Thoracic aorta (tissue), 2 donors: ENCODE results near the gene USP53. TPM values are rescaled to one million over a fixed set of nuclear protein-coding genes. Genes with fewer than 3 reads are reported as not detected.
"Not testable (repeated sequence)": the region's sequence is repeated elsewhere in the genome, so short reads cannot be mapped to it uniquely, and the experiment has no call there.

Experiments
- ATAC-seq: fragments of 150-250 bp; one replicate; pipeline ENCODE4 v1.8.0; 2017; ENCODE audit warnings: low read depth; ENCODE audit not compliant: insufficient number of reproducible peaks, low FRiP score
- DNase-seq: peaks from one replicate; pipeline ENCODE4 v3.0.0-alpha.2; 2020; ENCODE audit warnings: low spot score
- H3K27ac ChIP-seq, 2 donors: fragments of 200-600 bp; sonication (generic); 1 replicate in 1 of 2; 2 replicates in 1 of 2; pipeline ENCODE4 v1.5.1; 2016; ENCODE audit warnings: mild to moderate bottlenecking in 2 of 2, moderate library complexity in 2 of 2
- H3K27me3 ChIP-seq: fragments of 200-600 bp; sonication (generic); replicated peaks from 2 replicates; pipeline ENCODE4 v1.6.0; 2016; ENCODE audit warnings: mild to moderate bottlenecking; ENCODE audit not compliant: insufficient read depth
- H3K36me3 ChIP-seq: fragments of 200-600 bp; sonication (generic); one replicate; pipeline ENCODE4 v1.5.1; 2016
- H3K4me1 ChIP-seq, 2 donors: fragments of 200-600 bp; sonication (generic); 1 replicate in 1 of 2; 2 replicates in 1 of 2; pipeline versions ENCODE4 v1.5.1 to v1.6.0; 2016; ENCODE audit warnings: low read depth in 2 of 2, mild to moderate bottlenecking in 1 of 2; ENCODE audit not compliant: control insufficient read depth in 1 of 2
- H3K4me3 ChIP-seq: fragments of 200-600 bp; sonication (generic); 2 replicates; pipeline ENCODE4 v1.5.1; 2016; ENCODE audit warnings: mild to moderate bottlenecking
- H3K9me3 ChIP-seq: fragments of 200-600 bp; sonication (generic); 2 replicates; pipeline ENCODE4 v1.5.1; 2016
- CTCF ChIP-seq: fragments of 200-600 bp; sonication (generic); IDR thresholded peaks from one replicate; pipeline ENCODE4 v1.5.1; 2019; ENCODE audit warnings: antibody characterized with exemption
- total RNA-seq, 2 donors: library from RNA; depleted of rRNA; stranded (reverse); fragments of >200 nt; gene quantifications; one replicate each; pipeline versions ENCODE4 v1.1.0 to v1.2.3, GENCODE V29; 2016

USP53 gene
- total RNA-seq, 2 donors from 2014 or later, result 112 to 208 TPM

GRCh38 chr4:119243868-119244267 is 31.4 kb downstream of the USP53 start:
- TF ChIP-seq CTCF, result no peak
- no peak for DNase-seq
- Histone ChIP-seq H3K27me3 (no peaks in the 10 kb centered on the region), H3K4me3 (no peak overlapping the region), H3K4me1 (peaks cover 10 to 40% of the 10 kb centered on the region in 2 donors), H3K9me3 (no peaks in the 10 kb centered on the region), H3K27ac (no peak overlapping the region), H3K36me3 (peaks cover 18% of the 10 kb centered on the region)
- no peak for ATAC-seq

- TF ChIP-seq CTCF, result no peak
- Histone ChIP-seq H3K4me1 (peaks cover 10 to 40% of the 10 kb centered on the region in 2 donors), H3K9me3 (no peaks in the 10 kb centered on the region), H3K4me3 (no peak overlapping the region), H3K27ac (no peak overlapping the region), H3K36me3 (peaks cover 19% of the 10 kb centered on the region), H3K27me3 (no peaks in the 10 kb centered on the region)
- ATAC-seq (no peak), DNase-seq (no peak)
Observed at GRCh38 chr4:119244344-119244743, 31.8 kb downstream of the USP53 start.

- TF ChIP-seq CTCF, result no peak
- DNase-seq, result no peak
- ATAC-seq, result no peak
- no peaks in the 10 kb centered on the region for H3K9me3 ChIP-seq
- H3K27me3 ChIP-seq, result no peaks in the 10 kb centered on the region
- H3K4me1 ChIP-seq, result peaks cover 10 to 40% of the 10 kb centered on the region in 2 donors
- no peak overlapping the region for H3K27ac ChIP-seq
- peaks cover 16% of the 10 kb centered on the region for H3K36me3 ChIP-seq
- no peak overlapping the region for H3K4me3 ChIP-seq
Observed at GRCh38 chr4:119244832-119245231, 32.3 kb downstream of the USP53 start.

- Histone ChIP-seq H3K4me1 (peaks cover 7 to 30% of the 10 kb centered on the region in 2 donors), H3K9me3 (no peaks in the 10 kb centered on the region), H3K36me3 (peaks cover 23% of the 10 kb centered on the region), H3K27me3 (no peaks in the 10 kb centered on the region), H3K4me3 (no peak overlapping the region), H3K27ac (no peak overlapping the region)
- no peak for DNase-seq
- no peak for TF ChIP-seq CTCF
- ATAC-seq, result no peak
Observed at GRCh38 chr4:119246177-119246733, 33.7 kb downstream of the USP53 start.

- H3K9me3 ChIP-seq, ATAC-seq, H3K27me3 ChIP-seq, H3K4me3 ChIP-seq, DNase-seq, H3K4me1 ChIP-seq, H3K27ac ChIP-seq: not testable (repeated sequence)
- H3K36me3 ChIP-seq, result peaks cover 52% of the 10 kb centered on the region
Observed at GRCh38 chr4:119251037-119251436, 38.5 kb downstream of the USP53 start.

- not testable (repeated sequence) for ATAC-seq, H3K4me1 ChIP-seq
- H3K36me3 ChIP-seq, result peaks cover 51% of the 10 kb centered on the region
Observed at GRCh38 chr4:119255223-119255622, 42.7 kb downstream of the USP53 start.

More at GRCh38 chr4:119255223-119255622, 42.7 kb downstream of the USP53 start:
- not testable (repeated sequence) for H3K9me3 ChIP-seq, H3K4me3 ChIP-seq, DNase-seq, H3K27ac ChIP-seq, H3K27me3 ChIP-seq
